Measurements from ENCODE around the gene RAB11FIP4. TPM values are rescaled to one million over a fixed set of nuclear protein-coding genes. Genes with fewer than 3 reads are reported as not detected.

The RAB11FIP4 gene
- total and polyA plus RNA-seq, 4 donors = 5.2 to 19.1 (median 12.8) TPM

DNA sequence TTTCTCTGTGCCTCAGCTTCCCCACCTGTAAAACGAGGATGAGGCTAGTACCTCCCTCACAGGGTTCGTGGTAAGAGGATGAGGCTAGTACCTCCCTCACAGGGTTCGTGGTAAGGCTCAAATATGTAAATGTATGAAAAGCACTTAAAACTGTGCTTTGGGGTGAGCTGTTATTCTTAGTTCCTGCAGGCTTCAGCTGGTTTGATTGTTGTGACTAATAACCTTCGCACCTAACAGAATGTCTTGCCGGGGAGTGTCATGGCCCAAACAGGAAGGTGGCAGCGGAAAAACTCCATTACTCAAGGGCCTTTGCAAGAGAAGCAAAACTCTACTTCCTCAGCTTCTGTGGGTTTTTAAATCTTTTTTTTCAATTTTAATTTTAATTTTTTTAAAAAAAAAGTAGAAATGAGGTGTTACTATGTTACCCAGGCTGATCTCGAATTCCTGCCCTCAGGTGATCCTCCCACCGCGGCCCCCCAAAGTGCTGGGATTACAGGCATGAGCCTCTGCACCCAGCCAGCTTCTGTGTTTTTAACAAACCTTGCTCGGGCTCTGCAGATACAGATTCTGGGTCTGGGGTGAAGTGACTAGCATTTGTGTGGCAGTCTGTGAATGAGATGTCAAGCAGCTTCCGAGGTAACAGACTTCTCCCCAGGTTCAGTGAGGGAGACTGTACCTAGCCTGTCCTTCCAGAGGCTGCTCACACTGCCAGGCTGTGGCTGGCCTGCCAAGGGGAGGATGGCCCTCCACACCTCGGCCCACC is 103.0 kb downstream of the RAB11FIP4 start:
- peaks cover 0 to 16% (median 0%) of the 10 kb centered on the region in 5 donors for H3K4me1 ChIP-seq (ENCODE audit: control insufficient read depth in 5 of 5, insufficient read depth in 5 of 5, low read length in 5 of 5)
- DNase-seq = peak in 1 of 3 donors; percentile 22

DNA sequence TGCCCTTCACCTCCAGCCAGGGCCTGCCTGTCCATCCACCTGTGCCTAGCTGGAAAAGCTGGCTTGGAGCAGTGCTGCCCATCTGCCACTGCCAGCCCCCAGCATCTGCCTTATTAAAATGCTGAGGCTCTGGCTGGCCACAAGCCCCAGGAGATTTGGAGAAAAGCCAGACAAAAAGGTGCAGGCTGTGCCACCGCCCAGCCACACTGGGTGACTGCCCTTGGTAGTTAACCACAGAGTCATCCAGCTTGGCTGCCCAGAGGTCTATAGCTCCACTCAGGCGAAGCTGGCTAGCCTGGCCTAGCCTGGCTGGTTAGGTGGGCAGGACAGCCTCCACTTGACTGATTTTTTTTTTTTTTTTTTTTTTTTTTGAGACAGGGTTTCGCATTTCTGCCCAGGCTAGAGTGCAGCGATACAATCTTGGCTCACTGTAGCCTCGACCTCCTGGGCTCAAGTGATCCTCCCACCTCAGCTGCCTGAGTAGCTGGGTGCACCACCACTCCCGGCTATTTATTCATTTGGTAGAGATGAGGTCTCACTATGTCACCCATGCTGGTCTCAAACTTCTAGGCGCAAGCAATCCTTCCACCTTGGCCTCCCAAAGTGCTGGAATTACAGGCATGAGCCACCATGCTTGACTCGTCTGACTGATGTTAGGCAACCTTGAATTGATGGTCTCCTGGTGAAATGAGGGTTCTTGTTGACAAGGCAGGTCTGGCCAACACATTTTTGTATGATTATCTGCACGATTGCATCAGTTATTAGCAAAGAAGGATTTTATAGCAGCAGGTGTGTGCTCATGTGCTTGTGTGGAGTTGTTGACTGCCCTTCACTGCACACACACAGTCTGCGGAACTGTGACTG is 103.8 kb downstream of the RAB11FIP4 start:
- H3K4me1 ChIP-seq (ENCODE audit: control insufficient read depth in 5 of 5, insufficient read depth in 5 of 5, low read length in 5 of 5) = peaks cover 0 to 12% (median 4%) of the 10 kb centered on the region in 5 donors
- H3K36me3 ChIP-seq (ENCODE audit: control insufficient read depth in 4 of 4, insufficient read depth in 4 of 4, low read length in 4 of 4) = no peaks in the 10 kb centered on the region
- H3K9me3 ChIP-seq (ENCODE audit: control insufficient read depth in 4 of 4, insufficient read depth in 3 of 4, low read length in 3 of 4) = no peaks in the 10 kb centered on the region
- no peak overlapping the region for H3K4me3 ChIP-seq
- peak overlapping the region in 1 of 2 donors; percentile 53 for H3K27ac ChIP-seq (ENCODE audit: low read depth in 1 of 2, low read length in 1 of 2)
- DNase-seq (no peak), ATAC-seq (ENCODE audit: insufficient read depth, low FRiP score) (no peak)
- H3K9ac ChIP-seq (ENCODE audit: insufficient read depth in 1 of 2, low read length in 2 of 2) = no peak overlapping the region
- peaks cover 0 to 4% (median 4%) of the 10 kb centered on the region in 3 donors for H3K27me3 ChIP-seq (ENCODE audit: control insufficient read depth in 3 of 3, insufficient read depth in 3 of 3, low read length in 2 of 3)
- TF ChIP-seq, protein P1, sequence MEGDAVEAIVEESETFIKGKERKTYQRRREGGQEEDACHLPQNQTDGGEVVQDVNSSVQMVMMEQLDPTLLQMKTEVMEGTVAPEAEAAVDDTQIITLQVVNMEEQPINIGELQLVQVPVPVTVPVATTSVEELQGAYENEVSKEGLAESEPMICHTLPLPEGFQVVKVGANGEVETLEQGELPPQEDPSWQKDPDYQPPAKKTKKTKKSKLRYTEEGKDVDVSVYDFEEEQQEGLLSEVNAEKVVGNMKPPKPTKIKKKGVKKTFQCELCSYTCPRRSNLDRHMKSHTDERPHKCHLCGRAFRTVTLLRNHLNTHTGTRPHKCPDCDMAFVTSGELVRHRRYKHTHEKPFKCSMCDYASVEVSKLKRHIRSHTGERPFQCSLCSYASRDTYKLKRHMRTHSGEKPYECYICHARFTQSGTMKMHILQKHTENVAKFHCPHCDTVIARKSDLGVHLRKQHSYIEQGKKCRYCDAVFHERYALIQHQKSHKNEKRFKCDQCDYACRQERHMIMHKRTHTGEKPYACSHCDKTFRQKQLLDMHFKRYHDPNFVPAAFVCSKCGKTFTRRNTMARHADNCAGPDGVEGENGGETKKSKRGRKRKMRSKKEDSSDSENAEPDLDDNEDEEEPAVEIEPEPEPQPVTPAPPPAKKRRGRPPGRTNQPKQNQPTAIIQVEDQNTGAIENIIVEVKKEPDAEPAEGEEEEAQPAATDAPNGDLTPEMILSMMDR (IDR thresholded peaks at IDR 0.05; ENCODE audit: control extremely low read depth, extremely low read depth) = no peak
- WGBS, 2 donors = 83 to 84% methylated on average over 10 of the region's 10 CpGs

More for the DNA sequence above, 103.0 kb downstream of the RAB11FIP4 start:
- no peak overlapping the region for H3K4me3 ChIP-seq
- no peaks in the 10 kb centered on the region for H3K36me3 ChIP-seq (ENCODE audit: control insufficient read depth in 4 of 4, insufficient read depth in 4 of 4, low read length in 4 of 4)
- ATAC-seq (ENCODE audit: insufficient read depth, low FRiP score) = no peak
- no peak overlapping the region for H3K9ac ChIP-seq (ENCODE audit: insufficient read depth in 1 of 2, low read length in 2 of 2)
- peak overlapping the region in 1 of 2 donors; percentile 66 for H3K27ac ChIP-seq (ENCODE audit: low read depth in 1 of 2, low read length in 1 of 2)
- peaks cover 0 to 8% (median 7%) of the 10 kb centered on the region in 3 donors for H3K27me3 ChIP-seq (ENCODE audit: control insufficient read depth in 3 of 3, insufficient read depth in 3 of 3, low read length in 2 of 3)
- TF ChIP-seq, protein P1 (IDR thresholded peaks at IDR 0.05; ENCODE audit: control extremely low read depth, extremely low read depth) = no peak
- H3K9me3 ChIP-seq (ENCODE audit: control insufficient read depth in 4 of 4, insufficient read depth in 3 of 4, low read length in 3 of 4) = no peaks in the 10 kb centered on the region
- 27 to 55% methylated on average over 12 of the region's 12 CpGs for WGBS, 2 donors

DNA sequence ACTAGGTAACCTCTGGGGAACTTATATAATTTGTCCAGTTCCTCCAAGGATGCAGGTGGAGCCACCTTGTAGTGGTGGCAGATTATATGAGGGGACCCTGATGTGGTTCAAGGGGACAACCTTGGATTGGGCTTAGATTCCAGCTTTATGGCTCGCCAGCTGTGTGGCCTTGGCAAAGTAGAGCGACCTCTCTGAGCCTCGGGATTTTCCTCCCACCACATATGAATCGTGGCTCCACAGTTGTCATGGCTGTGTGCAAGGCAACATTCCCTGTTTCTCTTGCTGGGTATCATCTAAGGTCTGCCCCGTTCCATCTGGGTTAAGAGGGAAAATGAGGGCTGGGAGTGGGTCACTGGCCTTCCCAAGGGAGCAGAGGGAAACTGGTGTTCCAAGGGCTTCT is 104.6 kb downstream of the RAB11FIP4 start:
- TF ChIP-seq, protein P1 (IDR thresholded peaks at IDR 0.05; ENCODE audit: control extremely low read depth, extremely low read depth) = no peak
- ATAC-seq (ENCODE audit: insufficient read depth, low FRiP score) (no peak), DNase-seq (no peak)
- Histone ChIP-seq H3K27ac (ENCODE audit: low read depth in 1 of 2, low read length in 1 of 2) (no peak overlapping the region), H3K4me1 (ENCODE audit: control insufficient read depth in 5 of 5, insufficient read depth in 5 of 5, low read length in 5 of 5) (peaks cover 0 to 10% (median 6%) of the 10 kb centered on the region in 5 donors), H3K4me3 (no peak overlapping the region), H3K9me3 (ENCODE audit: control insufficient read depth in 4 of 4, insufficient read depth in 3 of 4, low read length in 3 of 4) (no peaks in the 10 kb centered on the region), H3K27me3 (ENCODE audit: control insufficient read depth in 3 of 3, insufficient read depth in 3 of 3, low read length in 2 of 3) (no peaks in the 10 kb centered on the region), H3K36me3 (ENCODE audit: control insufficient read depth in 4 of 4, insufficient read depth in 4 of 4, low read length in 4 of 4) (no peaks in the 10 kb centered on the region), H3K9ac (ENCODE audit: insufficient read depth in 1 of 2, low read length in 2 of 2) (no peak overlapping the region)
- WGBS, 2 donors = 96% methylated on average over 5 of the region's 5 CpGs

All from lung (tissue), 12 donors.